SK-N-SH (cell line): ENCODE results near the gene SMAP1. TPM values are rescaled to one million over a fixed set of nuclear protein-coding genes. Genes with fewer than 3 reads are reported as not detected.

Source experiments
- CTCF ChIA-PET: fragments of 300-600, 350-600 bp; formaldehyde crosslinking; extraction: SDS; loops from one replicate; lab custom pipeline; 2021; lab: Yijun Ruan, JAX
- POLR2A ChIA-PET: fragments of 350-600 bp; sonication (Branson Sonifier 250); formaldehyde crosslinking; extraction: SDS; loops from one replicate; lab custom pipeline; 2020; ENCODE audit warnings: antibody characterized with exemption, inconsistent platforms; lab: Yijun Ruan, JAX
- DNase-seq: peaks from one replicate; pipeline ENCODE4 v3.0.0; 2012
- H2AFZ ChIP-seq: fragments of 200-600 bp; sonication (generic); 2 replicates; pipeline ENCODE4 v1.8.1; 2016; ENCODE audit warnings: antibody characterized with exemption, mild to moderate bottlenecking, low read depth
- H3F3A ChIP-seq: fragments of 200-600 bp; sonication (generic); replicated peaks from 2 replicates; pipeline ENCODE3; 2016; ENCODE audit warnings: antibody characterized with exemption, mild to moderate bottlenecking; ENCODE audit not compliant: insufficient read depth
- H3K27ac ChIP-seq, 2 experiments: fragments of 200-500 bp in 1 of 2; fragments of 200-600 bp in 1 of 2; sonication (Bioruptor generic) in 1 of 2; sonication (generic), shearing (Covaris generic) in 1 of 2; 2 replicates each; pipeline versions ENCODE4 v1.5.1 to v1.6.1; 2014 to 2016; ENCODE audit warnings: low read depth in 2 of 2, inconsistent platforms in 1 of 2, low read length in 1 of 2, mild to moderate bottlenecking in 1 of 2, mixed read lengths in 1 of 2
- H3K27me3 ChIP-seq: fragments of 200-600 bp; sonication (generic), shearing (Covaris generic); 2 replicates; pipeline ENCODE4 v1.6.1; 2016; ENCODE audit warnings: mixed run types; ENCODE audit not compliant: insufficient read depth
- H3K36me3 ChIP-seq, 2 experiments: fragments of 200-500 bp in 1 of 2; fragments of 200-600 bp in 1 of 2; sonication (Bioruptor generic) in 1 of 2; sonication (generic) in 1 of 2; replicated peaks in 1 of 2; 2 replicates each; pipeline versions ENCODE3 to v1.5.1; 2014 to 2016; ENCODE audit warnings: low read length in 1 of 2, mild to moderate bottlenecking in 1 of 2; ENCODE audit not compliant: insufficient read depth in 2 of 2, control insufficient read depth in 1 of 2
- H3K4me1 ChIP-seq, 2 experiments: fragments of 200-500 bp in 1 of 2; fragments of 200-600 bp in 1 of 2; sonication (Bioruptor generic) in 1 of 2; sonication (generic), shearing (Covaris generic) in 1 of 2; 2 replicates each; pipeline versions ENCODE4 v1.5.1 to v1.6.1; 2014 to 2016; ENCODE audit warnings: low read depth in 1 of 2, low read length in 1 of 2, mixed run types in 1 of 2; ENCODE audit not compliant: insufficient read depth in 2 of 2, control insufficient read depth in 1 of 2
- H3K4me2 ChIP-seq: fragments of 200-600 bp; sonication (generic), shearing (Covaris generic); 2 replicates; pipeline ENCODE4 v1.6.1; 2017; ENCODE audit warnings: mixed run types
- H3K4me3 ChIP-seq, 2 experiments: fragments of 200-500 bp in 1 of 2; fragments of 200-600 bp in 1 of 2; sonication (Bioruptor generic) in 1 of 2; sonication (generic), shearing (Covaris generic) in 1 of 2; 2 replicates each; pipeline versions ENCODE4 v1.5.1 to v1.8.1; 2014 to 2016; ENCODE audit warnings: low read depth in 2 of 2, inconsistent platforms in 1 of 2, low read length in 1 of 2, mild to moderate bottlenecking in 1 of 2, mixed read lengths in 1 of 2, moderate library complexity in 1 of 2
- H3K79me2 ChIP-seq: fragments of 200-600 bp; sonication (generic); 2 replicates; pipeline ENCODE4 v1.8.1; 2017; ENCODE audit warnings: mild to moderate bottlenecking; ENCODE audit not compliant: insufficient read depth
- H3K9ac ChIP-seq: fragments of 200-600 bp; sonication (generic); 2 replicates; pipeline ENCODE4 v1.6.1; 2017; ENCODE audit warnings: mixed run types
- H3K9me2 ChIP-seq: fragments of 200-600 bp; sonication (generic); 2 replicates; pipeline ENCODE4 v1.6.1; 2017; ENCODE audit warnings: mixed run types
- H3K9me3 ChIP-seq: fragments of 200-600 bp; sonication (generic); 2 replicates; pipeline ENCODE4 v1.6.1; 2017; ENCODE audit warnings: mixed run types, mild to moderate bottlenecking, moderate library complexity
- H4K20me1 ChIP-seq: fragments of 200-600 bp; sonication (generic); 2 replicates; pipeline ENCODE4 v1.6.1; 2017; ENCODE audit warnings: mild to moderate bottlenecking, mixed run types; ENCODE audit not compliant: insufficient read depth
- CHD2 ChIP-seq: fragments of 150-350 bp; IDR thresholded peaks from 2 replicates; pipeline ENCODE4 v1.6.1; 2018; ENCODE audit warnings: low read length; ENCODE audit not compliant: partially characterized antibody
- EZH2phosphoT487 ChIP-seq: fragments of 200-600 bp; sonication (generic); IDR thresholded peaks from 2 replicates; pipeline ENCODE4 v1.6.1; 2017; ENCODE audit warnings: low read depth, mixed run types, mild to moderate bottlenecking, antibody characterized with exemption, moderate library complexity, borderline replicate concordance
- FOXJ3 ChIP-seq: sonication (generic); formaldehyde crosslinking; IDR thresholded peaks from 2 replicates; pipeline ENCODE4 v1.5.1; 2020; ENCODE audit warnings: mild to moderate bottlenecking, missing genetic modification reagents
- GATA2 ChIP-seq: sonication (generic); formaldehyde crosslinking; IDR thresholded peaks from 2 replicates; pipeline ENCODE4 v1.5.0; 2020; ENCODE audit warnings: mild to moderate bottlenecking, missing genetic modification reagents
- JUND ChIP-seq: IDR thresholded peaks from 2 replicates; pipeline ENCODE4 v1.4.0; 2012
- MXI1 ChIP-seq: IDR thresholded peaks from 2 replicates; pipeline ENCODE4 v1.6.1; 2012; ENCODE audit warnings: mild to moderate bottlenecking, low read depth, low read length, improper control_type of control experiment
- NFIC ChIP-seq: IDR thresholded peaks from 2 replicates; pipeline ENCODE4 v1.4.0; 2012; ENCODE audit warnings: borderline replicate concordance
- NRF1 ChIP-seq: IDR thresholded peaks from 2 replicates; pipeline ENCODE4 v1.6.1; 2012; ENCODE audit warnings: low read depth, mild to moderate bottlenecking, low read length
- POLR2AphosphoS5 ChIP-seq: IDR thresholded peaks from 2 replicates; pipeline ENCODE4 v1.6.1; 2012; ENCODE audit warnings: low read depth, low read length
- RAD21 ChIP-seq: IDR thresholded peaks from 2 replicates; pipeline ENCODE4 v1.6.1; 2012; ENCODE audit warnings: mild to moderate bottlenecking, low read length
- RCOR1 ChIP-seq: fragments of 150-350 bp; IDR thresholded peaks from 2 replicates; pipeline ENCODE4 v1.6.1; 2017; ENCODE audit warnings: antibody characterized with exemption, low read length
- RXRA ChIP-seq: IDR thresholded peaks from 2 replicates; pipeline ENCODE4 v1.4.0; 2012; ENCODE audit warnings: low read depth, mild to moderate bottlenecking, borderline replicate concordance
- TAF1 ChIP-seq: IDR thresholded peaks from 2 replicates; pipeline ENCODE4 v1.6.1; 2012; ENCODE audit warnings: low read depth, mild to moderate bottlenecking, low read length, moderate library complexity, borderline replicate concordance
- TCF12 ChIP-seq: IDR thresholded peaks from 2 replicates; pipeline ENCODE4 v1.4.0; 2012
- TEAD4 ChIP-seq: IDR thresholded peaks from 2 replicates; pipeline ENCODE4 v1.4.0; 2012; ENCODE audit warnings: mild to moderate bottlenecking, borderline replicate concordance; ENCODE audit not compliant: insufficient read depth
- YY1 ChIP-seq: IDR thresholded peaks from 2 replicates; pipeline ENCODE4 v1.4.0; 2012; ENCODE audit warnings: low read depth, mild to moderate bottlenecking
- WGBS: methylation state at CpG from one replicate; pipeline ENCODE4 v1.1.6; 2017; ENCODE audit warnings: low lambda C conversion rate; 5-methylcytosine and 5-hydroxymethylcytosine counted together
- polyA plus RNA-seq, 3 experiments: library from polyadenylated mRNA; depleted of rRNA; stranded (reverse); fragments of >200 nt; gene quantifications; 2 replicates each; pipeline ENCODE4 v1.2.3, GENCODE V29; 2012
- TF ChIP-seq, protein P1 (sequence below): IDR thresholded peaks from 2 replicates; pipeline ENCODE4 v1.4.0; 2012; ENCODE audit warnings: low read depth
- TF ChIP-seq, protein P2 (sequence below): IDR thresholded peaks from 2 replicates; pipeline ENCODE4 v1.6.1; 2012; ENCODE audit warnings: mild to moderate bottlenecking, low read depth, low read length, moderate library complexity
- TF ChIP-seq, protein P3 (sequence below): fragments of 200-600 bp; sonication (generic); IDR thresholded peaks from 2 replicates; pipeline ENCODE4 v1.6.1; 2017; ENCODE audit warnings: antibody characterized with exemption, mild to moderate bottlenecking, moderate library complexity
- TF ChIP-seq, protein P4 (sequence below): IDR thresholded peaks from 2 replicates; pipeline ENCODE4 v1.4.0; 2012; ENCODE audit warnings: low read depth, borderline replicate concordance

Gene SMAP1
- polyA plus RNA-seq, 1 of the 3 experiments (the other 2 are of a cell fraction), result 12.6 TPM

DNA sequence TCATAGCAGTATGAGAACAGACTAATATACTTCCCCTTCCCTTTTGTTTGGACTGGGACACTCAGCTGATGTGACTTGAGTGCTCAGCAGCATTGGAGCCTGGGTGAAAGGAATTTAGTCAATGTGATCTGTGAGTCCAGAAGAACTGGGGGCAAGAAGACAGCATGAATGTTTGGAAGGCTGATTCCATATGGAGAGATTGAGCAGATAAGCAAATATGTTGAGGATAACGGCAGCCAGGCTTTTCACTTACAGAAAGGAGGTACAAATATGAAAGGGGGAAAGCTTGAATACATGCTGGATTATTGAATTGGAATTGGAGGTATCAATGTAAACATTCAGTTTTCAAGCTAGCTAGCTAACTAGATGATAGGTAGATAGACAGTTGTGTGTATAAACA is 37.8 kb upstream of the SMAP1 start:
- Histone ChIP-seq H3K9me3 (no peaks in the 10 kb centered on the region), H2AFZ (no peak overlapping the region), H4K20me1 (no peaks in the 10 kb centered on the region), H3K4me1 (no peaks in the 10 kb centered on the region), H3K79me2 (no peaks in the 10 kb centered on the region), H3K27me3 (no peaks in the 10 kb centered on the region), H3K9ac (no peak overlapping the region), H3K27ac (no peak overlapping the region), H3K36me3 (no peaks in the 10 kb centered on the region), H3F3A (no peaks in the 10 kb centered on the region), H3K4me2 (no peak overlapping the region), H3K4me3 (no peak overlapping the region), H3K9me2 (no peaks in the 10 kb centered on the region)
- DNase-seq, result peak; percentile 19
- 5% methylated on average over 1 of the region's 1 CpG for WGBS
- CTCF ChIA-PET, result interaction anchor here (0.8 kb wide), 1 partner anchor 58 kb away, joined by 3 read pairs; no protein-coding TSS in a partner anchor
- TF ChIP-seq GATA2 (CRISPR knock-in tag), result no peak
- no peak for TF ChIP-seq POLR2AphosphoS5
- TF ChIP-seq, protein P1, sequence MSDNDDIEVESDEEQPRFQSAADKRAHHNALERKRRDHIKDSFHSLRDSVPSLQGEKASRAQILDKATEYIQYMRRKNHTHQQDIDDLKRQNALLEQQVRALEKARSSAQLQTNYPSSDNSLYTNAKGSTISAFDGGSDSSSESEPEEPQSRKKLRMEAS, result no peak
- TF ChIP-seq JUND, result no peak
- no peak for TF ChIP-seq YY1
- TF ChIP-seq RCOR1, result no peak
- no peak for TF ChIP-seq TCF12
- TF ChIP-seq TAF1, result no peak
- TF ChIP-seq, protein P2, sequence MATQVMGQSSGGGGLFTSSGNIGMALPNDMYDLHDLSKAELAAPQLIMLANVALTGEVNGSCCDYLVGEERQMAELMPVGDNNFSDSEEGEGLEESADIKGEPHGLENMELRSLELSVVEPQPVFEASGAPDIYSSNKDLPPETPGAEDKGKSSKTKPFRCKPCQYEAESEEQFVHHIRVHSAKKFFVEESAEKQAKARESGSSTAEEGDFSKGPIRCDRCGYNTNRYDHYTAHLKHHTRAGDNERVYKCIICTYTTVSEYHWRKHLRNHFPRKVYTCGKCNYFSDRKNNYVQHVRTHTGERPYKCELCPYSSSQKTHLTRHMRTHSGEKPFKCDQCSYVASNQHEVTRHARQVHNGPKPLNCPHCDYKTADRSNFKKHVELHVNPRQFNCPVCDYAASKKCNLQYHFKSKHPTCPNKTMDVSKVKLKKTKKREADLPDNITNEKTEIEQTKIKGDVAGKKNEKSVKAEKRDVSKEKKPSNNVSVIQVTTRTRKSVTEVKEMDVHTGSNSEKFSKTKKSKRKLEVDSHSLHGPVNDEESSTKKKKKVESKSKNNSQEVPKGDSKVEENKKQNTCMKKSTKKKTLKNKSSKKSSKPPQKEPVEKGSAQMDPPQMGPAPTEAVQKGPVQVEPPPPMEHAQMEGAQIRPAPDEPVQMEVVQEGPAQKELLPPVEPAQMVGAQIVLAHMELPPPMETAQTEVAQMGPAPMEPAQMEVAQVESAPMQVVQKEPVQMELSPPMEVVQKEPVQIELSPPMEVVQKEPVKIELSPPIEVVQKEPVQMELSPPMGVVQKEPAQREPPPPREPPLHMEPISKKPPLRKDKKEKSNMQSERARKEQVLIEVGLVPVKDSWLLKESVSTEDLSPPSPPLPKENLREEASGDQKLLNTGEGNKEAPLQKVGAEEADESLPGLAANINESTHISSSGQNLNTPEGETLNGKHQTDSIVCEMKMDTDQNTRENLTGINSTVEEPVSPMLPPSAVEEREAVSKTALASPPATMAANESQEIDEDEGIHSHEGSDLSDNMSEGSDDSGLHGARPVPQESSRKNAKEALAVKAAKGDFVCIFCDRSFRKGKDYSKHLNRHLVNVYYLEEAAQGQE, result no peak
- TF ChIP-seq RXRA, result no peak
- no peak for TF ChIP-seq FOXJ3 (CRISPR knock-in tag)
- no peak for TF ChIP-seq RAD21
- TF ChIP-seq, protein P3, sequence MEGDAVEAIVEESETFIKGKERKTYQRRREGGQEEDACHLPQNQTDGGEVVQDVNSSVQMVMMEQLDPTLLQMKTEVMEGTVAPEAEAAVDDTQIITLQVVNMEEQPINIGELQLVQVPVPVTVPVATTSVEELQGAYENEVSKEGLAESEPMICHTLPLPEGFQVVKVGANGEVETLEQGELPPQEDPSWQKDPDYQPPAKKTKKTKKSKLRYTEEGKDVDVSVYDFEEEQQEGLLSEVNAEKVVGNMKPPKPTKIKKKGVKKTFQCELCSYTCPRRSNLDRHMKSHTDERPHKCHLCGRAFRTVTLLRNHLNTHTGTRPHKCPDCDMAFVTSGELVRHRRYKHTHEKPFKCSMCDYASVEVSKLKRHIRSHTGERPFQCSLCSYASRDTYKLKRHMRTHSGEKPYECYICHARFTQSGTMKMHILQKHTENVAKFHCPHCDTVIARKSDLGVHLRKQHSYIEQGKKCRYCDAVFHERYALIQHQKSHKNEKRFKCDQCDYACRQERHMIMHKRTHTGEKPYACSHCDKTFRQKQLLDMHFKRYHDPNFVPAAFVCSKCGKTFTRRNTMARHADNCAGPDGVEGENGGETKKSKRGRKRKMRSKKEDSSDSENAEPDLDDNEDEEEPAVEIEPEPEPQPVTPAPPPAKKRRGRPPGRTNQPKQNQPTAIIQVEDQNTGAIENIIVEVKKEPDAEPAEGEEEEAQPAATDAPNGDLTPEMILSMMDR, result no peak
- no peak for TF ChIP-seq TEAD4
- no peak for TF ChIP-seq MXI1
- TF ChIP-seq CHD2, result no peak
- TF ChIP-seq EZH2phosphoT487, result no peak
- TF ChIP-seq NFIC, result no peak
- TF ChIP-seq, protein P4, sequence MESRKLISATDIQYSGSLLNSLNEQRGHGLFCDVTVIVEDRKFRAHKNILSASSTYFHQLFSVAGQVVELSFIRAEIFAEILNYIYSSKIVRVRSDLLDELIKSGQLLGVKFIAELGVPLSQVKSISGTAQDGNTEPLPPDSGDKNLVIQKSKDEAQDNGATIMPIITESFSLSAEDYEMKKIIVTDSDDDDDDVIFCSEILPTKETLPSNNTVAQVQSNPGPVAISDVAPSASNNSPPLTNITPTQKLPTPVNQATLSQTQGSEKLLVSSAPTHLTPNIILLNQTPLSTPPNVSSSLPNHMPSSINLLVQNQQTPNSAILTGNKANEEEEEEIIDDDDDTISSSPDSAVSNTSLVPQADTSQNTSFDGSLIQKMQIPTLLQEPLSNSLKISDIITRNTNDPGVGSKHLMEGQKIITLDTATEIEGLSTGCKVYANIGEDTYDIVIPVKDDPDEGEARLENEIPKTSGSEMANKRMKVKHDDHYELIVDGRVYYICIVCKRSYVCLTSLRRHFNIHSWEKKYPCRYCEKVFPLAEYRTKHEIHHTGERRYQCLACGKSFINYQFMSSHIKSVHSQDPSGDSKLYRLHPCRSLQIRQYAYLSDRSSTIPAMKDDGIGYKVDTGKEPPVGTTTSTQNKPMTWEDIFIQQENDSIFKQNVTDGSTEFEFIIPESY, result no peak
- TF ChIP-seq NRF1, result no peak
- POLR2A ChIA-PET, result no interaction called here
